Measurements from ENCODE around the gene PLXNA1. TPM values are rescaled to one million over a fixed set of nuclear protein-coding genes. Genes with fewer than 3 reads are reported as not detected.

Gene PLXNA1
- total RNA-seq, 1 experiment from 2014 or later: 32.1 TPM

GRCh38 chr3:126952261-126952982 is 30.5 kb upstream of the PLXNA1 start:
- in situ Hi-C loops (cut with HindIII; ENCODE audit: low sequenced_read_pairs): no loop called here
- DNase-seq (ENCODE audit: low spot score): no peak

DNA sequence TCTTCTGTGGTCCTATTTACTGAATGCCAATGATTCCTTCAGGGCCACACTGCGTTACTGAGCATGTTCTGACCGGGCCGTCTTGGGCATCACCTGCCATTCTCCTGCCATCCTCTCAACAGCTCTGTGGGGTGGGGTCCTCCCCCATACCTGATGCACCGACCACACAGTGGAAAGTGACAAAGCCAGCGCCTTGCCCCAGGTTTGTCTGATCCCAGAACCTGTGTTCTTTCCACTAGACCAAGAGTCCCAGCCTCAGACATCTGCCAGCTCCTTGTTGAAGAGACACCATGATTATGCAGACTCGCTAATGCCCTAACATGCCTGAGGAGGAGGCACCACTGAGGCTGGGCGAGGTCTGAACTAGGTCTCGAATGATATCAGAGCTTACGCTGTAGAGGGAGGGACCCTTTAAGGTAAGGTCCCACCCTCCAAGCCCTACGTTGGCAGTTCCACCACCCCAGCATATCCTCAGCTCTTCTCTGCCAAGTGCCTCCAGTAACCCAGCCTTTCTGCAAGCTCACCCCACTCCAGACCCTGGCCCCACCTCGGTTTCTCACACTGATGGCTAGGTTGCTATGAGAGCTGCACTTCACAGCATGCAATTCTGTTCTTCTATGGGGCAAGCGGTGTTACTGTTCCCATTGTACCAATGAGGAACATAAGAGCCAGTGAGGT is 29.8 kb upstream of the PLXNA1 start:
- in situ Hi-C loops (cut with HindIII; ENCODE audit: low sequenced_read_pairs): no loop called here
- no peak for DNase-seq (ENCODE audit: low spot score)

- no peak for DNase-seq (ENCODE audit: low spot score)
- in situ Hi-C loops (cut with HindIII; ENCODE audit: low sequenced_read_pairs): no loop called here
Observed at GRCh38 chr3:126954141-126954842, 28.6 kb upstream of the PLXNA1 start.

- no peak for DNase-seq (ENCODE audit: low spot score)
Observed at GRCh38 chr3:126955004-126955790, 27.7 kb upstream of the PLXNA1 start.

DNA sequence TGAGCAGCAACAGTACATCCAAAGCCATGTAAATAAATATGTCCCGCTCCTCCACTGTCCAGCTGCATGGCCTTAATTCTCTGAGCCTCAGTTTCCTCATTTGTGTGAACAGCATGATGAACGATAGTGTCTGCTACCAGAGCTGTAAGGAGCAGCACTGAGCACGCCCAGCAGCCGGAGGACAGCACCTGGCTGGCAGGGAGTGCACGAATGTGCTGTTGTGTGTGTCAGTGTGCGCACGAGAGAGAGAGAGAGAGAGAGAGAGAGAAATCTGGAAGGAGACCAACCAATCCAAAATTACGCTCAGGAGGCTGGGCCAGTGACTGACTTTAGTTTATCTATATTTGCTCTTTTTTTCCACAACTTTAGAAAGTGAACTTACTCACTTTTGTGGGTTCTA is 26.6 kb upstream of the PLXNA1 start:
- no peak for DNase-seq (ENCODE audit: low spot score)
- in situ Hi-C loops (cut with HindIII; ENCODE audit: low sequenced_read_pairs): no loop called here

More at GRCh38 chr3:126955004-126955790, 27.7 kb upstream of the PLXNA1 start:
- in situ Hi-C loops (cut with HindIII; ENCODE audit: low sequenced_read_pairs): no loop called here

DNA sequence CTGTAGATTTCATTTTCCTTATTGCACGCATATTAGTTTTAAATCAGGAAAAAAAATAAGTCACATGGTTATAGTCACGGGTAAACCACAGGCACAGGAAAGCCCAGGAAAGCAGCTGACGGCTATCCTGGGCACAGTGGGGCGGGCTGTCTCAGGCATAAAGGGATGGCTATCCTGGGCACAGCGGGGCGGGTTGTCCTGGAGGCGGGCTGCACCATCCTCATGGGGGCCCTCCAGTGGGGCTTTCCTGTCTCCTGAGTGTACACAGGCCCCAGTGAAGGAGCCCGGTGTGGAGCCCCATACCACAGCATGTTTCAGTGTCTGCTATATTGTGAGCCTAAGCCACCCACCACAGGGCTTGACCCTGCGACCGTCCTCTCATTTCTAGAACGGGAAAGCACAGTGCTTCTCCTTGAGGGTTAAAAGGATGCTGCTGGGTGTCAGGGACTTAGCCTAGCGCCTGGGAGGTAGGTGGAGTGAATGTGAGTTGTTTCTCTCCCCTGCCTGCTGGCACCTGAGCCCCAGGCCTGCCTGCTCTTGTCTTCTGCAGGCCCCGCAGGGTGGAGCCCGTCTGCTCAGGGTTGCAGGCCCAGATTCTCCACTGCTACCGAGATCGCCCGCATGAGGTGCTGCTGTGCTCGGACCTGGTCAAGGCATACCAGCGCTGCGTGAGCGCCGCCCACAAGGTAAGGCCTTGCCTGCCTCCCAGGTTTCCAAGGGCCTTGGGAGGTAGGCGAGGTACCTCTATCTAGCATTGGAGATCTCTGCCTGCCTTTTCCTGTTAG is 25.9 kb upstream of the PLXNA1 start:
- no peak for DNase-seq (ENCODE audit: low spot score)
- in situ Hi-C loops (cut with HindIII; ENCODE audit: low sequenced_read_pairs): no loop called here

DNA sequence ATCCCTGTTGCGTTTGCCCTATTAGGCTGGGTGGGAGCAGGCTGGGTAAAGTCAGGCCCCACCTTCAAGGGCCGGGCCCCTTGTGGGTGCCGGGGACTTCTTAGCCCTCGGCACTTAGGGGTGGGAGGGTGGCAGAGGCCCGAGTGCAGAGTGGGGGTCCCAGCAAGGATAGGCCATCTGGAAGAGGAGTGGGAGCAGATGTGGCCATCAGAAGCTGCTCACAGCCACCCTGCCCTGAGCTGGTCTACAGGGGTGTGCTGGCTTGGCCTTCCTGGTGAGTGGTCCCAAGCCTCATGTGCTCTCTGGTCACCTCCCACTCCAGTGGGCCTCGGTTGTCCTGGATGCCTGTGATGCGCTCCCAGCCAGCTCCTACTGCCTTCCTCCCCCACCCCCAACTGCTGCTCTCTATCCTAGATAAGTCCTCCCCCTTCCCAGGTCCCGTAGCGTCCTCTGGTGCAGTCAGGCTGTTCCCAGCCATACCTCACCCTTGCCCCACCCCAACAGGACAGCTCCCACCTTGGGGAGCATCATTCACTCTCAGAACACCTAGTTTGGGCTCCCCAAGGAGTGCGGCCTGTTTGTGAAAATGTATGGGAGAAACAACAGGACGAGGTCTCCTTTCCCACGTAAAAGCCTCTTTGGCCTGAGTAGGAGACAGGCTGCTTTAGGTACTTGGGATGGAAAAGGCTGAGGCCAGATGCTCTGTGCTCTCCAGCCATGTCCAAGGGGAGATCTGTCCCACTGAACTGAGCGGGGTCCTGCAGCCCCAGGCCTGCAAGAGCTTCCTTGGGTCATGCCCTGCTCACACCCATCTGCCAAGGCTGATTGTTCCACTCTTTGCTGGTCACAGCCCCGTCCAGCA is 24.9 kb upstream of the PLXNA1 start:
- DNase-seq (ENCODE audit: low spot score): no peak
- in situ Hi-C loops (cut with HindIII; ENCODE audit: low sequenced_read_pairs): no loop called here

- no peak for DNase-seq (ENCODE audit: low spot score)
- in situ Hi-C loops (cut with HindIII; ENCODE audit: low sequenced_read_pairs): no loop called here
Observed at GRCh38 chr3:126958638-126959085, 24.3 kb upstream of the PLXNA1 start.

- DNase-seq (ENCODE audit: low spot score): no peak
- in situ Hi-C loops (cut with HindIII; ENCODE audit: low sequenced_read_pairs): no loop called here
Observed at GRCh38 chr3:126959136-126959920, 23.6 kb upstream of the PLXNA1 start.

DNA sequence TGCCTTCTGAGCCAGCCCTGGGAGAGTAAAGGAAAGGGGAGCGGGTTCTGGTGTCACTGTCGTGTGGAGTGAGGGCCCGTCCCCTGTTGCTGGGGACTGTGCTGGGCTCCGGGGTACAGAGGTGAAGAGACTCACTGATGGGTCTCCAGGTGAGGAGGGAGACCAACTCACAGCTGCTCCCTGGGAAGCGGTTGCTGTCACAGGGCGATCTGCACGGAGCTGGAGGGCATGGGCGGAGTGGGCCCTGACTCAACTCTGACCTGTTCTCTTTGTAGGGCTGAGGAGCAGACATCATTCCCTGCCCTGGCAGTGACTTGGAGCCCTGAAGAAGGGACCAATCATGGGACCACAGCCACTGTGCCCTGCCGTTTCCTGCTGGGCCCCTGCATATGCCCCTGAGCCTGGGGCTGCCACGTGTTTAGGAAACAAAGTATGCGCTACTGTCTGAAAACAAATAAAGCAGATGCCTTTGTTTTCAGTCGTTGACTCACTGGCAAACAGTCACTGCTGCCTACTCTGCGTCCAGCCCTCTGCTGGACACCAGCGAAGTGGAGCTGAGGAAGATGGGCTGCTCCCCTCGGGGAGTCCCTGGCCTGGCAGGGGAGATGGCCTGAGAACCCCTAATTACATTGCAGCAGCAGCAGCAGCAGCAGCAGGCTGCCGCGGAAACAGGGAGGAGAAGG is 22.9 kb upstream of the PLXNA1 start:
- in situ Hi-C loops (cut with HindIII; ENCODE audit: low sequenced_read_pairs): no loop called here
- DNase-seq (ENCODE audit: low spot score): no peak

- DNase-seq (ENCODE audit: low spot score): peak; percentile 50
- in situ Hi-C loops (cut with HindIII; ENCODE audit: low sequenced_read_pairs): no loop called here
Observed at GRCh38 chr3:126960604-126960995, 22.3 kb upstream of the PLXNA1 start.

- in situ Hi-C loops (cut with HindIII; ENCODE audit: low sequenced_read_pairs): no loop called here
- DNase-seq (ENCODE audit: low spot score): peak; percentile 25
Observed at GRCh38 chr3:126961191-126961790, 21.6 kb upstream of the PLXNA1 start.

GRCh38 chr3:126961791-126962461 is 21.0 kb upstream of the PLXNA1 start:
- no peak for DNase-seq (ENCODE audit: low spot score)
- in situ Hi-C loops (cut with HindIII; ENCODE audit: low sequenced_read_pairs): no loop called here

GRCh38 chr3:126962756-126963155 is 20.2 kb upstream of the PLXNA1 start:
- no peak for DNase-seq (ENCODE audit: low spot score)
- in situ Hi-C loops (cut with HindIII; ENCODE audit: low sequenced_read_pairs): no loop called here

DNA sequence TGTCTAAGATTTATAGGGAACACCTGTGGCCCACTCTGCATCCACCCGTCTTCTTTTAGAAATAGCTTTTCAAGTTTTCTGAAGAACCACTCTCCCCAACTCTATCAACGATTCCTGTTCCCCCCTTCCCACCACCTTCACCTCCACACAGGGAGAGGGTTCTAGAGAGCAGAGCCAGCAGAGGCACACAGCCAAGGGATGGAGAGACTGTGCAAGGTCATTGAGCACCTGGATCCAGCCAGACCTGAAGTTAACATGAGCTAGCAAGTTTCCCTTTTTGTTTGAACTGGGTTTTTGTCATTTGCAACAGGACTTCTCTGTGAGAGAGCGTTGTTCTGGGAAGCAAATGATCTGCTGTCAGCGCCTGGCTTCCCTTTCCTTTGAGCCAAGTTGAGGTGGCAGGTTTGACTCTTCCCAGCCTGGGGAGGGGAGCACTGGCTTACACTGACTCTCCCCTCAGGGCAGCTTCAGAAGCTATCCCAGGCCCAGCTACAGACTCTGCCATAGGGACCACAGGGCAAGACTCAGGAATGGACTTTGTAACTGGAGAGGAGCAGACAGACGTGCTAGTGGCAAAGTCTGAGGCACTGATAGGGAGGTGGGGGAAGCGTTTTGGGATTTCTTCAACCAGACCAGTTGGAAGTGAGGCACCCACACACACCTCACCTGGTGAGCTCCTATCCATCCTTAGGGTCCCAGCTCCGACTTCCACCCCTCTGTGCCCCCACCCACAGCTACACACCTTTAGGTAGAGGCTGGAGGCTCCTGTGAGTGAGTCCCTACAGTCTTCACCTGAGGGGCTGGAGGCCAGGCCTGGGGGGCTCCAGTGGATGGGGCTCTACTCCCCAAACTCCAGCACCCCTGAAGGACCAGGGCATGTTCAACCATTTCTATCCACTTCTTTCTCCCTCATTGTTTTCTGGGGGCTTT is 19.4 kb upstream of the PLXNA1 start:
- in situ Hi-C loops (cut with HindIII; ENCODE audit: low sequenced_read_pairs): no loop called here

More for the DNA sequence above, 19.4 kb upstream of the PLXNA1 start:
- no peak for DNase-seq (ENCODE audit: low spot score)
